ENCODE data around the gene RINL. TPM values are rescaled to one million over a fixed set of nuclear protein-coding genes. Genes with fewer than 3 reads are reported as not detected.

The RINL gene
- polyA plus RNA-seq, 1 of the 3 experiments (the other 2 are of a cell fraction) = 3.8 TPM

- CTCF ChIA-PET = interaction anchor here (1.0 to 2.4 kb wide), 3 partner anchors 10 to 150 kb away, joined by 3 to 9 read pairs (median 4); no protein-coding TSS in a partner anchor
- Histone ChIP-seq H3K27me3 (ENCODE audit: insufficient read depth) (no peaks in the 10 kb centered on the region), H3K36me3 (replicated peaks in 1 of 2; ENCODE audit: control insufficient read depth in 1 of 2, insufficient read depth in 2 of 2, low read length in 1 of 2) (no peaks in the 10 kb centered on the region), H3K9ac (no peak overlapping the region), H3K4me3 (ENCODE audit: low read depth in 2 of 2, low read length in 1 of 2) (no peak overlapping the region), H3K27ac (ENCODE audit: low read depth in 2 of 2, low read length in 1 of 2) (no peak overlapping the region), H3K9me2 (no peaks in the 10 kb centered on the region), H3K9me3 (no peaks in the 10 kb centered on the region), H4K20me1 (ENCODE audit: insufficient read depth) (no peaks in the 10 kb centered on the region), H3K79me2 (ENCODE audit: insufficient read depth) (no peaks in the 10 kb centered on the region), H3K4me2 (no peak overlapping the region), H2AFZ (ENCODE audit: low read depth) (no peak overlapping the region), H3K4me1 (ENCODE audit: control insufficient read depth in 1 of 2, insufficient read depth in 2 of 2, low read depth in 1 of 2, low read length in 1 of 2) (peaks cover 0 to 14% of the 10 kb centered on the region in 2 experiments; a peak in 1 of 4 replicates), H3F3A (replicated peaks; ENCODE audit: insufficient read depth) (no peaks in the 10 kb centered on the region)
- DNase-seq = peak; percentile 12
- TF ChIP-seq RXRA (IDR thresholded peaks at IDR 0.05; ENCODE audit: borderline replicate concordance, low read depth) (no peak), ELF1 (IDR thresholded peaks at IDR 0.05) (no peak), RAD21 (IDR thresholded peaks at IDR 0.05; ENCODE audit: low read length) (no peak), PBX3 (IDR thresholded peaks at IDR 0.05) (no peak), FOSL2 (IDR thresholded peaks at IDR 0.05; ENCODE audit: borderline replicate concordance, low read depth) (no peak), YY1 (IDR thresholded peaks at IDR 0.05; ENCODE audit: low read depth) (no peak), FOXJ3 (CRISPR knock-in tag; IDR thresholded peaks at IDR 0.05) (no peak)
- 89% methylated on average over 13 of the region's 19 CpGs for WGBS (ENCODE audit: low lambda C conversion rate)
- POLR2A ChIA-PET = no interaction called here
Observed at GRCh38 chr19:38880076-38880881, 2.2 kb upstream of the RINL start.

GRCh38 chr19:38879400-38879751 is 1.3 kb upstream of the RINL start:
- no peaks in the 10 kb centered on the region for H3K9me2 ChIP-seq
- H2AFZ ChIP-seq (ENCODE audit: low read depth) = no peak overlapping the region
- no peaks in the 10 kb centered on the region for H3K36me3 ChIP-seq (replicated peaks in 1 of 2; ENCODE audit: control insufficient read depth in 1 of 2, insufficient read depth in 2 of 2, low read length in 1 of 2)
- ChIA-PET CTCF (interaction anchor here (1.4 to 2.4 kb wide), 2 partner anchors 9 to 10 kb away, joined by 4 to 9 read pairs; no protein-coding TSS in a partner anchor), POLR2A (interaction anchor here (0.9 to 1.1 kb wide), 2 partner anchors 15 to 42 kb away, joined by 3 read pairs; no protein-coding TSS in a partner anchor)
- H3K4me1 ChIP-seq (ENCODE audit: control insufficient read depth in 1 of 2, insufficient read depth in 2 of 2, low read depth in 1 of 2, low read length in 1 of 2) = peaks cover 0 to 14% of the 10 kb centered on the region in 2 experiments; a peak in 1 of 4 replicates
- H3K79me2 ChIP-seq (ENCODE audit: insufficient read depth) = no peaks in the 10 kb centered on the region
- H3K9ac ChIP-seq = no peak overlapping the region
- no peak overlapping the region for H3K27ac ChIP-seq (ENCODE audit: low read depth in 2 of 2, low read length in 1 of 2)
- TF ChIP-seq RXRA (IDR thresholded peaks at IDR 0.05; ENCODE audit: borderline replicate concordance, low read depth) (no peak), TAF1 (IDR thresholded peaks at IDR 0.05; ENCODE audit: borderline replicate concordance, low read depth, low read length) (no peak), REST (IDR thresholded peaks at IDR 0.05; ENCODE audit: low read depth, low read length) (no peak), RCOR1 (IDR thresholded peaks at IDR 0.05; ENCODE audit: low read length) (no peak), ZBTB33 (IDR thresholded peaks at IDR 0.05; ENCODE audit: borderline replicate concordance, low read depth) (no peak), CTCF (IDR thresholded peaks at IDR 0.05) (no peak), USF1 (IDR thresholded peaks at IDR 0.05; ENCODE audit: borderline replicate concordance, low read depth) (no peak), MAX (IDR thresholded peaks at IDR 0.05; ENCODE audit: low read depth) (no peak), YY1 (IDR thresholded peaks at IDR 0.05; ENCODE audit: low read depth) (no peak), MEF2A (IDR thresholded peaks at IDR 0.05; ENCODE audit: borderline replicate concordance, low read depth) (no peak), GABPA (IDR thresholded peaks at IDR 0.05; ENCODE audit: low read depth) (no peak), GATA2 (CRISPR knock-in tag; IDR thresholded peaks at IDR 0.05) (no peak)
- H3K9me3 ChIP-seq = no peaks in the 10 kb centered on the region
- 85% methylated on average over 9 of the region's 11 CpGs for WGBS (ENCODE audit: low lambda C conversion rate)
- peak; percentile 11 for DNase-seq
- no peak overlapping the region for H3K4me3 ChIP-seq (ENCODE audit: low read depth in 2 of 2, low read length in 1 of 2)
- H3K4me2 ChIP-seq = no peak overlapping the region
- H3K27me3 ChIP-seq (ENCODE audit: insufficient read depth) = no peaks in the 10 kb centered on the region
- H3F3A ChIP-seq (replicated peaks; ENCODE audit: insufficient read depth) = no peaks in the 10 kb centered on the region
- no peaks in the 10 kb centered on the region for H4K20me1 ChIP-seq (ENCODE audit: insufficient read depth)
